Ishikawa (cell line): Measurements from ENCODE around the gene B4GALT6.

Experiments
- CEBPB ChIP-seq: IDR thresholded peaks from 2 replicates; pipeline ENCODE4 v1.6.1; 2012
- CREB1 ChIP-seq: IDR thresholded peaks from 2 replicates; pipeline ENCODE4 v1.6.1; 2012; ENCODE audit warnings: low read depth
- EGR1 ChIP-seq: IDR thresholded peaks from 2 replicates; pipeline ENCODE4 v1.6.1; 2012
- EP300 ChIP-seq: IDR thresholded peaks from 2 replicates; pipeline ENCODE4 v1.6.1; 2012; ENCODE audit warnings: borderline replicate concordance
- FOXM1 ChIP-seq: IDR thresholded peaks from 2 replicates; pipeline ENCODE4 v1.6.1; 2012; ENCODE audit warnings: low read depth, borderline replicate concordance
- MAX ChIP-seq: IDR thresholded peaks from 2 replicates; pipeline ENCODE4 v1.6.1; 2012
- NFIC ChIP-seq: IDR thresholded peaks from 2 replicates; pipeline ENCODE4 v1.6.1; 2012
- RAD21 ChIP-seq: IDR thresholded peaks from 2 replicates; pipeline ENCODE4 v1.6.1; 2012; ENCODE audit warnings: low read depth
- REST ChIP-seq: IDR thresholded peaks from 2 replicates; pipeline ENCODE4 v1.6.1; 2012; ENCODE audit warnings: low read depth, mild to moderate bottlenecking
- TAF1 ChIP-seq: IDR thresholded peaks from 2 replicates; pipeline ENCODE4 v1.6.1; 2012; ENCODE audit warnings: low read depth, mild to moderate bottlenecking
- TCF12 ChIP-seq: IDR thresholded peaks from 2 replicates; pipeline ENCODE4 v1.6.1; 2012; ENCODE audit warnings: low read depth
- TEAD4 ChIP-seq: IDR thresholded peaks from 2 replicates; pipeline ENCODE4 v1.6.1; 2012
- USF1 ChIP-seq: IDR thresholded peaks from 2 replicates; pipeline ENCODE4 v1.6.1; 2012
- YY1 ChIP-seq: IDR thresholded peaks from 2 replicates; pipeline ENCODE4 v1.6.1; 2012; ENCODE audit warnings: low read depth
- ZBTB7A ChIP-seq: IDR thresholded peaks from 2 replicates; pipeline ENCODE4 v1.6.1; 2012; ENCODE audit warnings: low read depth

Gene B4GALT6

GRCh38 chr18:31632356-31632755 is 52.0 kb downstream of the B4GALT6 start:
- TF ChIP-seq TCF12 (no peak), TAF1 (no peak), MAX (no peak), ZBTB7A (no peak), REST (no peak), CREB1 (no peak), NFIC (no peak), CEBPB (no peak), TEAD4 (no peak), EP300 (no peak), FOXM1 (no peak), EGR1 (no peak)

- TF ChIP-seq ZBTB7A (no peak), CEBPB (no peak), TEAD4 (no peak), NFIC (no peak), TCF12 (no peak), EP300 (no peak), CREB1 (no peak), REST (no peak), RAD21 (no peak), TAF1 (no peak), YY1 (no peak), MAX (no peak)
These were observed 52.9 kb downstream of the B4GALT6 start for GRCh38 chr18:31631526-31631925.

GRCh38 chr18:31630549-31630948 is 53.8 kb downstream of the B4GALT6 start:
- TF ChIP-seq REST (no peak), TCF12 (no peak), EP300 (no peak)

- TF ChIP-seq EP300 (no peak), REST (no peak), EGR1 (no peak), CEBPB (no peak), TAF1 (no peak), YY1 (no peak), RAD21 (no peak), MAX (no peak), TEAD4 (no peak), CREB1 (no peak), TCF12 (no peak), FOXM1 (no peak), ZBTB7A (no peak), USF1 (no peak), NFIC (no peak)
These were observed 58.0 kb downstream of the B4GALT6 start for GRCh38 chr18:31626409-31626808.
